Keratinocyte (primary cell): Measurements from ENCODE around the gene SPRY4. TPM values are rescaled to one million over a fixed set of nuclear protein-coding genes. Genes with fewer than 3 reads are reported as not detected.

Experiments used
- DNase-seq: peaks from one replicate; pipeline ENCODE4 v3.0.0-alpha.2; 2011; ENCODE audit warnings: low read depth, missing footprints, low spot score
- FAIRE-seq: peaks from 2 replicates; lab custom pipeline; 2011; peaks lifted over from hg19 to GRCh38; lab: Jason Lieb, UNC
- H2AFZ ChIP-seq: 2 replicates; pipeline ENCODE4 v1.6.0; 2012; ENCODE audit warnings: low read length, control low read depth, inconsistent platforms; ENCODE audit not compliant: control insufficient read depth
- H3K27ac ChIP-seq: 2 replicates; pipeline ENCODE4 v1.5.1; 2011; ENCODE audit warnings: low read length; ENCODE audit not compliant: control insufficient read depth, insufficient read depth
- H3K27me3 ChIP-seq: 3 replicates; pipeline ENCODE4 v1.6.0; 2011; ENCODE audit warnings: low read length; ENCODE audit not compliant: control insufficient read depth, insufficient read depth; ENCODE audit errors: extremely low read depth
- H3K36me3 ChIP-seq, 2 experiments: 2 replicates in 1 of 2; 3 replicates in 1 of 2; pipeline ENCODE4 v1.5.1; 2011; ENCODE audit warnings: low read length in 2 of 2, mild to moderate bottlenecking in 1 of 2; ENCODE audit not compliant: control insufficient read depth in 2 of 2, insufficient read depth in 2 of 2; ENCODE audit errors: extremely low read depth in 1 of 2
- H3K4me1 ChIP-seq: 3 replicates; pipeline ENCODE4 v1.5.1; 2011; ENCODE audit warnings: low read length; ENCODE audit not compliant: control insufficient read depth, insufficient read depth; ENCODE audit errors: extremely low read depth
- H3K4me2 ChIP-seq: 3 replicates; pipeline ENCODE4 v1.6.0; 2011; ENCODE audit warnings: low read depth, low read length; ENCODE audit not compliant: control insufficient read depth, insufficient read depth; ENCODE audit errors: extremely low read depth
- H3K4me3 ChIP-seq, 3 experiments: fragments of 200-600 bp in 1 of 3; sonication (generic) in 1 of 3; 2 replicates in 2 of 3; 3 replicates in 1 of 3; pipeline ENCODE4 v1.5.1; 2011 to 2016; ENCODE audit warnings: low read length in 3 of 3, mild to moderate bottlenecking in 3 of 3, control low read depth in 2 of 3, inconsistent platforms in 1 of 3, low read depth in 1 of 3, mixed read lengths in 1 of 3, mixed run types in 1 of 3, moderate library complexity in 1 of 3; ENCODE audit not compliant: control insufficient read depth in 2 of 3, insufficient read depth in 2 of 3; ENCODE audit errors: extremely low read depth in 1 of 3
- H3K79me2 ChIP-seq: 2 replicates; pipeline ENCODE4 v1.6.0; 2012; ENCODE audit warnings: low read length; ENCODE audit not compliant: control insufficient read depth, insufficient read depth
- H3K9ac ChIP-seq: 3 replicates; pipeline ENCODE4 v1.6.0; 2011; ENCODE audit warnings: low read length; ENCODE audit not compliant: control insufficient read depth, insufficient read depth; ENCODE audit errors: extremely low read depth
- H3K9me1 ChIP-seq: 3 replicates; pipeline ENCODE4 v1.6.0; 2011; ENCODE audit warnings: low read length; ENCODE audit not compliant: control insufficient read depth, insufficient read depth; ENCODE audit errors: extremely low read depth
- H3K9me3 ChIP-seq: 2 replicates; pipeline ENCODE4 v1.5.1; 2012; ENCODE audit warnings: low read depth, low read length; ENCODE audit not compliant: control insufficient read depth
- H4K20me1 ChIP-seq: 3 replicates; pipeline ENCODE4 v1.6.0; 2011; ENCODE audit warnings: low read length; ENCODE audit not compliant: control insufficient read depth, insufficient read depth; ENCODE audit errors: extremely low read depth
- EZH2 ChIP-seq: IDR thresholded peaks from one replicate; pipeline ENCODE4 v1.6.1; 2012; ENCODE audit warnings: inconsistent platforms, mild to moderate bottlenecking, low read length, moderate library complexity
- dilution Hi-C: fragments of 300-500 bp; cut with MboI; formaldehyde crosslinking; loops from one replicate; pipeline ENCODE4 v1.7.0; 2020; ENCODE audit warnings: low sequenced_read_pairs; ENCODE audit not compliant: extremely low pct_ligation_motif_present
- polyA plus RNA-seq, 5 experiments: library from polyadenylated mRNA; depleted of rRNA in 3 of 5; stranded (reverse) in 3 of 5; stranded (forward) in 1 of 5; unstranded in 1 of 5; fragments of >200 nt; gene quantifications; 1 replicate in 1 of 5; 2 replicates in 3 of 5; 3 replicates in 1 of 5; pipeline versions ENCODE4 v1.2.1 to v1.2.3, GENCODE V29; 2011 to 2012; ENCODE audit warnings: missing spikeins in 2 of 5, low read depth in 1 of 5, low replicate concordance in 1 of 5
- TF ChIP-seq, protein P1 (sequence below), 3 experiments: IDR thresholded peaks in 1 of 3; conservative IDR thresholded peaks in 1 of 3; optimal IDR thresholded peaks in 1 of 3; 2 replicates in 2 of 3; 3 replicates in 1 of 3; pipeline versions ENCODE3 to v1.5.1; 2011; ENCODE audit warnings: low read length in 3 of 3, mild to moderate bottlenecking in 3 of 3, moderate library complexity in 2 of 3, control low read depth in 1 of 3, inconsistent platforms in 1 of 3; ENCODE audit not compliant: insufficient read depth in 2 of 3; ENCODE audit errors: extremely low read depth in 1 of 3

SPRY4 gene
- polyA plus RNA-seq, 1 donor (not counting 4 experiments of a cell fraction or from before 2014, with no cell fraction given): 10.2 TPM

DNA sequence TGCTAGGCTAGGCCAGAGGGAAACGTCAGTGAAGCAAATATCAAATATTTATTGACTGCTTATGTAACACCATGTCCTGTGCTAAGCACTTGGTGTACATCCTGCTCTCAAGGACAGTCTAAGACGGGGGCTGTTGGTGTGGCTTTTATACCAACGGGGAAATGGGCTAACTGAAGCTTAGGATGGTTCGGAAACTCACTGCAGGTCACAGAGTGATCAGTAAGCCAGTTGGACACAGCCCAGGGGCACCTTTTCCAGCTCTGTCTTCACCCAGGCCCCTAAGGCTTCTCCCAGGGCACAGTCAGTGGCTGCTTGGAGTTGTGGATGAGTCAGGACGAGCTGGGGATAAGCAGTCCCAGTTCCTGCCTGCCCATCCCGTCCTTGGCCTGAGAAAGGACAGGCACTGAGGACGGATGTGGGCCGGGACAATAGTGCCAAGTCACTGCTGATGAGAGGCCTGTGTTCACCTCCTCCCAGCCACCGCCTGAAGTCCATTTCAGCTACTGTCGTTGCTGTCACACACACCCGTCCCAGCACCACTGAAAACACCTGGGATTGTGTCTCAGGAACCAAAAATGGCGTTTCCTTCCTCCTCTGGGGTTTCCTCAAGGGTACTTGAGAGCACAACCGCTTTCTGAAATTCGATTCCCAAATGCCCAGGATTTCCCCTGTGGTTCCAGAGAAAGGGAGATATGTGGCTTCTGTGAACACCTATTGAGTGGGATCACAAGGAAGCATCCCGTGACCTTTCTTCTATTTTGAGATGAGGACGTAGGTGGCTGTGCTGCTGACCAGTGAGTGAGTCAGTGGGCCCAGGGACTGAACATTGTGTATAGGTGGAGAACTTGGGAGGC lies 17.5 kb upstream of the SPRY4 start:
- dilution Hi-C loops: no loop called here

DNA sequence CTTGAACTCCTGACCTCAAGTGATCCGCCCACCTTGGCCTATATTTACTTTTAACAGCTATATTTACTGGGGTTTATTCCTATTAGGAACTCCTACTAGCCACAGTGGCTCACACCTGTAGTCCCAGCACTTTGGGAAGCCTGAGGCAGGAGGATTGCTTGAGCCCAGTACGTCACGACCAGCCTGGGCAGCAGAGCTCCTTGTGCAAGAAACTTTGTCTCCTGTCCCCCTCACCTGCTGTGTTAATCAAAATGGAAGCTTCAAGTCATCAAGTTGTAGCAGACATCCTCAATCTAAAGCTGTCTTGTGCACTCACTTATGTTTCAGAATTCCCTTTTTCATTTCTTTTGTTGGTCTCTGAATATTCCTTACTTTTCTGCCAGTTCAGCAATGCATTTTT lies 15.0 kb upstream of the SPRY4 start:
- dilution Hi-C loops: no loop called here
- Histone ChIP-seq H3K4me1 (no peaks in the 10 kb centered on the region), H3K4me3 (no peak overlapping the region), H3K4me2 (no peak overlapping the region), H3K9me1 (no peaks in the 10 kb centered on the region), H2AFZ (no peak overlapping the region), H4K20me1 (no peaks in the 10 kb centered on the region), H3K27ac (no peak overlapping the region), H3K9me3 (peaks cover 5% of the 10 kb centered on the region), H3K9ac (no peak overlapping the region), H3K27me3 (no peaks in the 10 kb centered on the region), H3K79me2 (no peaks in the 10 kb centered on the region), H3K36me3 (no peaks in the 10 kb centered on the region)
- DNase-seq (no peak), FAIRE-seq (no peak)
- TF ChIP-seq, protein P1, sequence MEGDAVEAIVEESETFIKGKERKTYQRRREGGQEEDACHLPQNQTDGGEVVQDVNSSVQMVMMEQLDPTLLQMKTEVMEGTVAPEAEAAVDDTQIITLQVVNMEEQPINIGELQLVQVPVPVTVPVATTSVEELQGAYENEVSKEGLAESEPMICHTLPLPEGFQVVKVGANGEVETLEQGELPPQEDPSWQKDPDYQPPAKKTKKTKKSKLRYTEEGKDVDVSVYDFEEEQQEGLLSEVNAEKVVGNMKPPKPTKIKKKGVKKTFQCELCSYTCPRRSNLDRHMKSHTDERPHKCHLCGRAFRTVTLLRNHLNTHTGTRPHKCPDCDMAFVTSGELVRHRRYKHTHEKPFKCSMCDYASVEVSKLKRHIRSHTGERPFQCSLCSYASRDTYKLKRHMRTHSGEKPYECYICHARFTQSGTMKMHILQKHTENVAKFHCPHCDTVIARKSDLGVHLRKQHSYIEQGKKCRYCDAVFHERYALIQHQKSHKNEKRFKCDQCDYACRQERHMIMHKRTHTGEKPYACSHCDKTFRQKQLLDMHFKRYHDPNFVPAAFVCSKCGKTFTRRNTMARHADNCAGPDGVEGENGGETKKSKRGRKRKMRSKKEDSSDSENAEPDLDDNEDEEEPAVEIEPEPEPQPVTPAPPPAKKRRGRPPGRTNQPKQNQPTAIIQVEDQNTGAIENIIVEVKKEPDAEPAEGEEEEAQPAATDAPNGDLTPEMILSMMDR (optimal IDR thresholded peaks at IDR 0.05 in 1 of 3, IDR thresholded peaks at IDR 0.05 in 1 of 3, conservative IDR thresholded peaks at IDR 0.05 in 1 of 3; ENCODE audit: extremely low read depth in 1 of 3, insufficient read depth in 2 of 3, low read length in 3 of 3): no peak
- no peak for TF ChIP-seq EZH2

More for the DNA sequence above, 17.5 kb upstream of the SPRY4 start:
- H3K27ac ChIP-seq: no peak overlapping the region
- peaks cover 11% of the 10 kb centered on the region for H3K9me3 ChIP-seq
- no peaks in the 10 kb centered on the region for H3K4me1 ChIP-seq
- H2AFZ ChIP-seq: no peak overlapping the region
- no peaks in the 10 kb centered on the region for H3K36me3 ChIP-seq
- H3K79me2 ChIP-seq: no peaks in the 10 kb centered on the region
- TF ChIP-seq, protein P1 (optimal IDR thresholded peaks at IDR 0.05 in 1 of 3, IDR thresholded peaks at IDR 0.05 in 1 of 3, conservative IDR thresholded peaks at IDR 0.05 in 1 of 3; ENCODE audit: extremely low read depth in 1 of 3, insufficient read depth in 2 of 3, low read length in 3 of 3): no peak
- TF ChIP-seq EZH2: no peak
- no peaks in the 10 kb centered on the region for H3K27me3 ChIP-seq
- no peaks in the 10 kb centered on the region for H4K20me1 ChIP-seq
- no peak overlapping the region for H3K4me2 ChIP-seq
- DNase-seq: no peak
- FAIRE-seq: no peak
- H3K9me1 ChIP-seq: no peaks in the 10 kb centered on the region
- no peak overlapping the region for H3K4me3 ChIP-seq
- H3K9ac ChIP-seq: no peak overlapping the region
